Astrocyte (in vitro differentiated cells and primary cell): ENCODE data around the gene ZDHHC14. TPM values are rescaled to one million over a fixed set of nuclear protein-coding genes. Genes with fewer than 3 reads are reported as not detected.

ENCODE experiments used
- DNase-seq: peaks from one replicate; pipeline ENCODE4 v3.0.0-alpha.2; 2010; ENCODE audit warnings: low read depth
- FAIRE-seq: peaks from 2 replicates; lab custom pipeline; 2011; peaks lifted over from hg19 to GRCh38; lab: Jason Lieb, UNC
- H2AFZ ChIP-seq: 2 replicates; pipeline ENCODE4 v1.6.0; 2012; ENCODE audit warnings: low read depth, low read length, inconsistent platforms
- H3K27ac ChIP-seq: 2 replicates; pipeline ENCODE4 v1.5.1; 2011; ENCODE audit warnings: low read depth, low read length, inconsistent platforms
- H3K27me3 ChIP-seq: 2 replicates; pipeline ENCODE4 v1.6.0; 2011; ENCODE audit warnings: low read length, inconsistent platforms; ENCODE audit not compliant: insufficient read depth
- H3K36me3 ChIP-seq: 2 replicates; pipeline ENCODE4 v1.5.1; 2011; ENCODE audit warnings: low read length, inconsistent platforms; ENCODE audit not compliant: insufficient read depth
- H3K4me1 ChIP-seq: 2 replicates; pipeline ENCODE4 v1.5.1; 2011; ENCODE audit warnings: low read length, inconsistent platforms; ENCODE audit not compliant: insufficient read depth
- H3K4me2 ChIP-seq: 2 replicates; pipeline ENCODE4 v1.6.0; 2012; ENCODE audit warnings: low read length, inconsistent platforms
- H3K4me3 ChIP-seq: 2 replicates; pipeline ENCODE4 v1.5.1; 2011; ENCODE audit warnings: low read depth, mild to moderate bottlenecking, low read length, inconsistent platforms; ENCODE audit not compliant: insufficient read depth
- H3K79me2 ChIP-seq: 2 replicates; pipeline ENCODE4 v1.6.0; 2012; ENCODE audit warnings: mild to moderate bottlenecking, low read length, inconsistent platforms; ENCODE audit not compliant: insufficient read depth
- H3K9ac ChIP-seq: 2 replicates; pipeline ENCODE4 v1.6.0; 2012; ENCODE audit warnings: mild to moderate bottlenecking, low read length, inconsistent platforms
- H3K9me3 ChIP-seq: 2 replicates; pipeline ENCODE4 v1.5.1; 2012; ENCODE audit warnings: low read depth, mild to moderate bottlenecking, low read length, inconsistent platforms; ENCODE audit not compliant: insufficient read depth
- H4K20me1 ChIP-seq: 2 replicates; pipeline ENCODE4 v1.6.0; 2012; ENCODE audit warnings: low read length, inconsistent platforms; ENCODE audit not compliant: insufficient read depth
- H3K27ac Mint-ChIP-seq: one replicate; pipeline ENCODE4 v1.8.0; 2021; ENCODE audit warnings: mild to moderate bottlenecking, mixed read lengths; ENCODE audit not compliant: unreplicated experiment
- H3K27me3 Mint-ChIP-seq: one replicate; pipeline ENCODE4 v1.8.0; 2021; ENCODE audit warnings: low read depth, mixed read lengths; ENCODE audit not compliant: unreplicated experiment
- H3K36me3 Mint-ChIP-seq: one replicate; pipeline ENCODE4 v1.8.0; 2021; ENCODE audit warnings: low read depth, mixed read lengths; ENCODE audit not compliant: unreplicated experiment
- H3K4me1 Mint-ChIP-seq: one replicate; pipeline ENCODE4 v1.8.0; 2021; ENCODE audit warnings: low read depth, mixed read lengths; ENCODE audit not compliant: unreplicated experiment
- H3K4me3 Mint-ChIP-seq: one replicate; pipeline ENCODE4 v1.8.0; 2021; ENCODE audit warnings: mild to moderate bottlenecking, moderate library complexity, mixed read lengths; ENCODE audit not compliant: unreplicated experiment
- H3K9me3 Mint-ChIP-seq: one replicate; pipeline ENCODE4 v1.8.0; 2021; ENCODE audit warnings: mild to moderate bottlenecking, mixed read lengths; ENCODE audit not compliant: unreplicated experiment
- CTCF ChIP-seq: IDR thresholded peaks from 2 replicates; pipeline ENCODE4 v1.5.1; 2011; ENCODE audit warnings: low read depth, mild to moderate bottlenecking, inconsistent platforms, low read length, moderate library complexity; ENCODE audit not compliant: insufficient read depth
- EZH2 ChIP-seq: IDR thresholded peaks from 2 replicates; pipeline ENCODE4 v1.6.1; 2012; ENCODE audit warnings: mild to moderate bottlenecking, low read length, inconsistent platforms; ENCODE audit not compliant: insufficient read depth
- total RNA-seq: library from RNA; stranded (reverse); gene quantifications from 2 replicates; pipeline ENCODE4 v1.2.1, GENCODE V29; 2021

Gene ZDHHC14
- total RNA-seq, 1 donor from 2014 or later, result 7.2 TPM

DNA sequence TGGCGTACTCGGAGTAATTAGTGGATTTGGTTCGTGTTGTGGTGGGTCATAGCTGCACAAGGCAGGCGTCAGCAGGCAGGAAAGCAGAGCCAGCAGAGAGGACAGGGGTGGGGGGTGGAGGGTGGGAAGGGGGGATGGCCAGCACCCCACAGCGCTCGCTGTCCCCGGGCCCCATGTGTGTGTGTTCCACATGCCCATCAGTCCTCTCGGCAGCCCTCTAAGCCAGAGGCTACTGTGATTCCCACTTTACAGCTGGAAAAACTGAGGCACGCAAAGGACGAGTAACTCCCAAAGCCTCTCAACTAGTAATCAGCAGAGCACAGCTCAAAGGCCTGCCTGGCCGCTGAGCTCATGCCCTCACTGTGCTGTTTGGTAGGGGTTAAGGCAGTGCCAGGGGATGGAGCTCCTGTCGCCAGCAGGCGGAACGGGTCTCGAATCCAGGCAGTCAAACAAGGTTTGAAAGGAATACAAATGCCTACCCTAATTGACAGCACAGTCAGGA, 175.2 kb downstream of the ZDHHC14 start:
- H3K4me3 Mint-ChIP-seq, result no peak overlapping the region
- peaks cover 27% of the 10 kb centered on the region for H3K27me3 Mint-ChIP-seq
- no peak for TF ChIP-seq CTCF
- no peak for TF ChIP-seq EZH2
- H3K4me2 ChIP-seq, result no peak overlapping the region
- H3K36me3 Mint-ChIP-seq, result no peaks in the 10 kb centered on the region
- H3K79me2 ChIP-seq, result no peaks in the 10 kb centered on the region
- peaks cover 5% of the 10 kb centered on the region for H3K4me1 Mint-ChIP-seq
- H4K20me1 ChIP-seq, result no peaks in the 10 kb centered on the region
- DNase-seq (no peak), FAIRE-seq (no peak)
- no peaks in the 10 kb centered on the region for H3K4me1 ChIP-seq
- peaks cover 2% of the 10 kb centered on the region for H3K27me3 ChIP-seq
- H2AFZ ChIP-seq, result no peak overlapping the region
- H3K27ac ChIP-seq, result no peak overlapping the region
- no peak overlapping the region for H3K27ac Mint-ChIP-seq
- H3K4me3 ChIP-seq, result no peak overlapping the region
- H3K9ac ChIP-seq, result no peak overlapping the region
- H3K9me3 ChIP-seq, result no peaks in the 10 kb centered on the region
- no peaks in the 10 kb centered on the region for H3K36me3 ChIP-seq
- H3K9me3 Mint-ChIP-seq, result no peaks in the 10 kb centered on the region

- H3K27ac Mint-ChIP-seq, result no peak overlapping the region
- H3K9ac ChIP-seq, result no peak overlapping the region
- no peaks in the 10 kb centered on the region for H3K9me3 Mint-ChIP-seq
- H3K27me3 Mint-ChIP-seq, result peaks cover 27% of the 10 kb centered on the region
- no peaks in the 10 kb centered on the region for H3K36me3 ChIP-seq
- H3K4me2 ChIP-seq, result no peak overlapping the region
- no peak for FAIRE-seq
- H2AFZ ChIP-seq, result no peak overlapping the region
- DNase-seq, result no peak
- no peaks in the 10 kb centered on the region for H3K9me3 ChIP-seq
- H3K4me3 ChIP-seq, result no peak overlapping the region
- TF ChIP-seq CTCF (no peak), EZH2 (no peak)
- H3K27ac ChIP-seq, result no peak overlapping the region
- peaks cover 5% of the 10 kb centered on the region for H3K4me1 Mint-ChIP-seq
- no peaks in the 10 kb centered on the region for H4K20me1 ChIP-seq
- no peaks in the 10 kb centered on the region for H3K36me3 Mint-ChIP-seq
- peaks cover 2% of the 10 kb centered on the region for H3K27me3 ChIP-seq
- H3K4me3 Mint-ChIP-seq, result no peak overlapping the region
- no peaks in the 10 kb centered on the region for H3K4me1 ChIP-seq
- H3K79me2 ChIP-seq, result no peaks in the 10 kb centered on the region
Observed at GRCh38 chr6:157556671-157557430, 175.9 kb downstream of the ZDHHC14 start.

GRCh38 chr6:157557559-157557958, 176.6 kb downstream of the ZDHHC14 start:
- TF ChIP-seq CTCF, result no peak
- TF ChIP-seq EZH2, result no peak
- DNase-seq (no peak), FAIRE-seq (no peak)
- no peaks in the 10 kb centered on the region for H3K4me1 ChIP-seq
- no peak overlapping the region for H3K4me3 ChIP-seq
- Mint-ChIP-seq H3K27me3 (peaks cover 21% of the 10 kb centered on the region), H3K36me3 (no peaks in the 10 kb centered on the region), H3K4me3 (no peak overlapping the region), H3K4me1 (no peaks in the 10 kb centered on the region), H3K27ac (no peak overlapping the region), H3K9me3 (no peaks in the 10 kb centered on the region)
- H3K4me2 ChIP-seq, result no peak overlapping the region
- no peaks in the 10 kb centered on the region for H3K79me2 ChIP-seq
- H3K36me3 ChIP-seq, result no peaks in the 10 kb centered on the region
- no peak overlapping the region for H3K9ac ChIP-seq
- no peaks in the 10 kb centered on the region for H4K20me1 ChIP-seq
- no peak overlapping the region for H2AFZ ChIP-seq
- H3K9me3 ChIP-seq, result no peaks in the 10 kb centered on the region
- H3K27me3 ChIP-seq, result peaks cover 2% of the 10 kb centered on the region
- no peak overlapping the region for H3K27ac ChIP-seq
